Breast epithelium (tissue), 4 donors: ENCODE measurements around the gene TMEM186. TPM values are rescaled to one million over a fixed set of nuclear protein-coding genes. Genes with fewer than 3 reads are reported as not detected.

Experiments used
- DNase-seq, 2 donors: peaks; one replicate each; pipeline ENCODE4 v3.0.0-alpha.2; 2019; ENCODE audit warnings: low spot score in 2 of 2
- H3K27ac ChIP-seq, 2 donors: fragments of 200-600 bp; sonication (generic) in 1 of 2; one replicate each; pipeline ENCODE4 v1.5.1; 2016 to 2019; ENCODE audit warnings: mild to moderate bottlenecking in 1 of 2
- H3K27me3 ChIP-seq, 2 donors: fragments of 200-600 bp; sonication (generic) in 1 of 2; one replicate each; pipeline versions ENCODE4 v1.5.1 to v1.6.0; 2017 to 2019; ENCODE audit warnings: control low read depth in 1 of 2, mild to moderate bottlenecking in 1 of 2
- H3K36me3 ChIP-seq: fragments of 200-600 bp; one replicate; pipeline ENCODE4 v1.5.1; 2019
- H3K4me1 ChIP-seq, 2 donors: fragments of 200-600 bp; sonication (generic); one replicate each; pipeline ENCODE4 v1.5.1; 2016 to 2019; ENCODE audit warnings: control low read depth in 1 of 2
- H3K4me3 ChIP-seq, 3 donors: fragments of 200-600 bp; sonication (generic); 1 replicate in 2 of 3; 2 replicates in 1 of 3; pipeline ENCODE4 v1.5.1; 2016 to 2019; ENCODE audit warnings: mild to moderate bottlenecking in 3 of 3, moderate library complexity in 2 of 3
- H3K9me3 ChIP-seq, 2 donors: fragments of 200-600 bp; sonication (generic) in 1 of 2; one replicate each; pipeline ENCODE4 v1.5.1; 2016 to 2019; ENCODE audit warnings: control low read depth in 1 of 2
- CTCF ChIP-seq, 3 donors: fragments of 450-650 bp; IDR thresholded peaks; one replicate each; pipeline ENCODE4 v1.5.1; 2016 to 2017; ENCODE audit warnings: antibody characterized with exemption in 3 of 3, mild to moderate bottlenecking in 3 of 3, moderate library complexity in 3 of 3
- POLR2A ChIP-seq: fragments of 450-650 bp; IDR thresholded peaks from one replicate; pipeline ENCODE4 v1.6.1; 2016; ENCODE audit warnings: antibody characterized with exemption, mild to moderate bottlenecking, moderate library complexity
- POLR2AphosphoS5 ChIP-seq, 3 donors: sonication (generic); formaldehyde crosslinking; IDR thresholded peaks; one replicate each; pipeline ENCODE4 v1.6.1; 2017; ENCODE audit warnings: antibody characterized with exemption in 3 of 3
- intact Hi-C: fragments of 100-400 bp; cut with DNase I; formaldehyde crosslinking; loops from one replicate; pipeline ENCODE4 v1.15.1; 2023; ENCODE audit warnings: low total_unique reads
- total RNA-seq, 3 donors: library from RNA; depleted of rRNA; stranded (reverse); fragments of >200 nt; gene quantifications; one replicate each; pipeline ENCODE4 v1.1.0, GENCODE V29; 2016

Gene TMEM186
- total RNA-seq, 3 donors from 2014 or later: 7.2 to 9.4 (median 7.5) TPM

GRCh38 chr16:8775359-8775758, 22.1 kb downstream of the TMEM186 start:
- no peak for TF ChIP-seq POLR2AphosphoS5 (IDR thresholded peaks at IDR 0.05)
- no peak for TF ChIP-seq POLR2A
- TF ChIP-seq CTCF (IDR thresholded peaks at IDR 0.05): no peak
- H3K27ac ChIP-seq: no peak overlapping the region
- intact Hi-C loops: no loop called here
- H3K4me1 ChIP-seq: no peaks in the 10 kb centered on the region
- no peaks in the 10 kb centered on the region for H3K27me3 ChIP-seq
- DNase-seq: no peak
- H3K9me3 ChIP-seq: no peaks in the 10 kb centered on the region
- no peaks in the 10 kb centered on the region for H3K36me3 ChIP-seq
- H3K4me3 ChIP-seq: no peak overlapping the region

- no peak for TF ChIP-seq POLR2AphosphoS5 (IDR thresholded peaks at IDR 0.05)
- no peak for TF ChIP-seq CTCF (IDR thresholded peaks at IDR 0.05)
- no peak for TF ChIP-seq POLR2A
- DNase-seq: no peak
- intact Hi-C loops: no loop called here
Observed at GRCh38 chr16:8774208-8774607, 23.2 kb downstream of the TMEM186 start.

GRCh38 chr16:8773537-8773936, 23.9 kb downstream of the TMEM186 start:
- Histone ChIP-seq H3K36me3 (peaks cover 7% of the 10 kb centered on the region), H3K9me3 (no peaks in the 10 kb centered on the region), H3K27ac (no peak overlapping the region), H3K27me3 (no peaks in the 10 kb centered on the region), H3K4me3 (no peak overlapping the region), H3K4me1 (no peaks in the 10 kb centered on the region)
- DNase-seq: no peak
- TF ChIP-seq POLR2AphosphoS5 (IDR thresholded peaks at IDR 0.05) (no peak), CTCF (IDR thresholded peaks at IDR 0.05) (no peak), POLR2A (no peak)
- intact Hi-C loops: no loop called here

More at GRCh38 chr16:8774208-8774607, 23.2 kb downstream of the TMEM186 start:
- no peak overlapping the region for H3K4me3 ChIP-seq
- H3K36me3 ChIP-seq: no peaks in the 10 kb centered on the region
- no peaks in the 10 kb centered on the region for H3K27me3 ChIP-seq
- H3K27ac ChIP-seq: no peak overlapping the region
- no peaks in the 10 kb centered on the region for H3K9me3 ChIP-seq
- H3K4me1 ChIP-seq: no peaks in the 10 kb centered on the region

- TF ChIP-seq CTCF (IDR thresholded peaks at IDR 0.05): no peak
- TF ChIP-seq POLR2A: no peak
- TF ChIP-seq POLR2AphosphoS5 (IDR thresholded peaks at IDR 0.05): no peak
- no peaks in the 10 kb centered on the region for H3K4me1 ChIP-seq
- no peak for DNase-seq
- peaks cover 8% of the 10 kb centered on the region for H3K36me3 ChIP-seq
- intact Hi-C loops: no loop called here
- no peak overlapping the region for H3K27ac ChIP-seq
- no peak overlapping the region for H3K4me3 ChIP-seq
- H3K27me3 ChIP-seq: no peaks in the 10 kb centered on the region
- no peaks in the 10 kb centered on the region for H3K9me3 ChIP-seq
Observed at GRCh38 chr16:8768692-8769091, 28.7 kb downstream of the TMEM186 start.

GRCh38 chr16:8768283-8768682, 29.2 kb downstream of the TMEM186 start:
- H3K27me3 ChIP-seq: no peaks in the 10 kb centered on the region
- TF ChIP-seq POLR2AphosphoS5 (IDR thresholded peaks at IDR 0.05): no peak
- no peak for TF ChIP-seq POLR2A
- TF ChIP-seq CTCF (IDR thresholded peaks at IDR 0.05): no peak
- H3K4me3 ChIP-seq: no peak overlapping the region
- no peak for DNase-seq
- intact Hi-C loops: no loop called here
- H3K9me3 ChIP-seq: no peaks in the 10 kb centered on the region
- no peak overlapping the region for H3K27ac ChIP-seq
- H3K4me1 ChIP-seq: no peaks in the 10 kb centered on the region
- peaks cover 8% of the 10 kb centered on the region for H3K36me3 ChIP-seq
